ENCODE results near the gene ASPSCR1. TPM values are rescaled to one million over a fixed set of nuclear protein-coding genes. Genes with fewer than 3 reads are reported as not detected.

Gene ASPSCR1
- total and polyA plus RNA-seq, 9 of the 15 experiments (the other 6 are each of a cell fraction or from before 2014, with no cell fraction given): 0.90 to 36.9 (median 11.6) TPM

DNA sequence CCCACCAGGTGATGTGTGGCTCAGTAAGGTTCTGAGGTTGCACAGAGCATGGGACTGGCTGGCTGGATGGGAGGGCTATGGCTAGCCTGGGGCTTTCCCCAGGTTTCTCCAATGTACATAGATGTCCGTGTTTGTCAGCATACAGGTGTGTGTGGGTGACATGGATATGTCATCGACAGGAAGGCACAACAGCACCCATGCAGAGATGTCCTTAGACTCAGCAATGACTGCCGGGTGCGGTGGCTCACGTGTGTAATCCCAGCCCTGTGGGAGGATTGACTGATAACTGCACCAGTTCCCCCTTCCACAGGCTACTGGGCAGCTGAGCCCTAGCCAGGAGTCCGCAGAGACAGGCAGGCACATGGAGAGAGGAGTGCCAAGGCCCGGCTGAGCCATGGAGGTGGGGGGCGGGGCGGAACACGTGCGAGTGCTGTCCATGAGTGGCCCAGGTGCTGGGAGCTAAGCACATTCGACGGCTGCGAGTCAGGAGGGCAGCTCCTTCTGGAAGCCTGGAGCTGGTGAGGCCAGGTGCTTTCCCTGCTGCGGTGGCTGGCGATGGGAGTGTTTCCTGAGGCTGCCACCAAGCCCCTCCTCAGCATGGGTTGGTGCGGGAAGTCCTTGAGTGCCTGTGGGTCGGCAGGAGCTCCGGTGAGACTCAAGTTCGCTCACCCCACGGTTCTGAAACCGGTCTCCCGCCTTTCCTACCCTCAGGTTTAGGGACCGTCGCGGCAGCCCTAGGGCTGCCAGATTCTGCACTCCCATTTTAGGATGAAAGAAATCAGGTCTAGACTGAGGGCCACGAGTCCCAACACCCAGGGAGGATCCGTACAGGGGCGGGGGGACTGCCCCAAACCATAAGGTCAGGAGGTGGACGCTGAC is 858 bp upstream of the ASPSCR1 start (continued):
- no peak for TF ChIP-seq RBM14 (IDR thresholded peaks at IDR 0.05; ENCODE audit: borderline replicate concordance, insufficient read depth, low read depth, low read length)
- TF ChIP-seq ZNF253 (CRISPR knock-in tag; conservative IDR thresholded peaks at IDR 0.05): no peak
- peak; percentile 73 for TF ChIP-seq EP400 (IDR thresholded peaks at IDR 0.05)
- no peak for TF ChIP-seq CC2D1A (IDR thresholded peaks at IDR 0.05)
- TF ChIP-seq POLR2AphosphoS2 (IDR thresholded peaks at IDR 0.05; ENCODE audit: low read length): no peak
- 0 out of 2 replicates have a peak, but pooled peaks have one; percentile 39 for TF ChIP-seq NR2C2 (CRISPR knock-in tag; IDR thresholded peaks at IDR 0.05)
- no peak for TF ChIP-seq NR2C2 (tag; IDR thresholded peaks at IDR 0.05)
- no peak for TF ChIP-seq POLR2H (tag; IDR thresholded peaks at IDR 0.05; ENCODE audit: low read depth)
- TF ChIP-seq HEY1 (CRISPR knock-in tag; IDR thresholded peaks at IDR 0.05; ENCODE audit: borderline replicate concordance): no peak
- no peak for TF ChIP-seq ZBTB1 (CRISPR knock-in tag; IDR thresholded peaks at IDR 0.05; ENCODE audit: borderline replicate concordance, low read depth)
- no peak for TF ChIP-seq ZNF3 (CRISPR knock-in tag; IDR thresholded peaks at IDR 0.05)
- TF ChIP-seq, protein P1, sequence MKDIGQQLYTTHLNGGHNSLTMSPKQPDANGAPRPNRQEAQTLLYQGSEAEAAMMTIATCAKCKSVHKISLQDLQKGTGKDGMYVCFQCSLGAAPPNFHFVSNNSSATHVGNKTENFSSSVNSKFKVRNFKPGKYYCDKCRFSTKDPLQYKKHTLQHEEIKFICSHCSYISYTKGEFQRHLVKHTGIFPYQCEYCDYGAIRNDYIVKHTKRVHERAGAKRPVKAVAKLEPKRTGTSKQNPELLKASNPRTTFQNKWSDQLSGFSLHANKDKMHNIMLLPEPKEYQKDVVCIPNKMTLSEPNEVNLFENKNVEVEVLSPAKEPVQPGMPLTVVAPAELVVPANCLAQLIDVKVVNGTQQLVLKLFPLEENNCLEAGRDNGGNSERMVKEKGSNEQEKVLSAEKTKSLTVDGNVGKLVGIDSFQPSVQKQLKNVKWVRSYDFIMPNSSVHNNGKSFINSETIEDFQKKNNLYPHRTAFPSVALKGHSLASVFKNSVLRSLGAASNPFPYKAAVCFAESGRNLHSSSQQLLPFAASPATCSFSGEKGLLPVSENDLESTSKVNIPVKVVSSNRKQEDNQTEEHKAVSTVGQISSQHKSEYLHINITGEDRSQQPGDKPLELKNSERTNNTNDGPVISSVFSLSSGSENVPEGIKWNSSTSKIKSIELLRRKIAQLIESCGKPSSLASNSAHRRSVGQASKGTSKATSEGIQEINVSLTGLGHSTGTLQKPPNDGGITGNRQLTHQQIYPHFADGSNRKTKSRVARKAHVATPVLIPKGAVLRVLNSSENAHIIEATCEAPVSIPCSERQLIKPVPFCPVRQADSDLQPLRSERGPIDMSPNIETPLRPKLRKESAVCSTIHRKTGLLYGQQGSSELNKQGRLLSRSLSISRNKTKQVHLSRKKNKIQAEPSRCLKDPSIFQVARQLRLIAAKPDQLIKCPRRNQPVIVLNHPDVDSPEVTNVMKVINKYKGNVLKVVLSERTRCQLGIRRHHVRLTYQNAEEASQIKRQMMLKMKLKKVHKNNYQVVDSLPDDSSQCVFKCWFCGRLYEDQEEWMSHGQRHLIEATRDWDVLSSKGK (CRISPR knock-in tag; IDR thresholded peaks at IDR 0.05): no peak
- TF ChIP-seq, protein P2, sequence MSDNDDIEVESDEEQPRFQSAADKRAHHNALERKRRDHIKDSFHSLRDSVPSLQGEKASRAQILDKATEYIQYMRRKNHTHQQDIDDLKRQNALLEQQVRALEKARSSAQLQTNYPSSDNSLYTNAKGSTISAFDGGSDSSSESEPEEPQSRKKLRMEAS (CRISPR knock-in tag; IDR thresholded peaks at IDR 0.05): peak; percentile 98
- TF ChIP-seq ZNF41 (CRISPR knock-in tag; conservative IDR thresholded peaks at IDR 0.05): no peak
- no peak for TF ChIP-seq HOXB6 (CRISPR knock-in tag; IDR thresholded peaks at IDR 0.05; ENCODE audit: borderline replicate concordance)
- TF ChIP-seq ZNF609 (CRISPR knock-in tag; IDR thresholded peaks at IDR 0.05; ENCODE audit: borderline replicate concordance): 0 out of 2 replicates have a peak, but pooled peaks have one; percentile 63
- TF ChIP-seq NUFIP1 (IDR thresholded peaks at IDR 0.05; ENCODE audit: partially characterized antibody): no peak
- TF ChIP-seq ZBTB12 (CRISPR knock-in tag; IDR thresholded peaks at IDR 0.05): no peak

All from K562 (cell line).